HTR-8/SVneo (cell line): ENCODE measurements around the gene CYB5R3.
"Not testable (repeated sequence)": the region's sequence is repeated elsewhere in the genome, so short reads cannot be mapped to it uniquely, and the experiment has no call there.

ENCODE experiments used
- DNase-seq: peaks from one replicate; pipeline ENCODE4 v3.0.0; 2011; ENCODE audit warnings: low spot score, mixed read lengths; ENCODE audit not compliant: insufficient read length
- FAIRE-seq: peaks from 2 replicates; lab custom pipeline; 2011; peaks lifted over from hg19 to GRCh38; lab: Jason Lieb, UNC

The CYB5R3 gene

DNA sequence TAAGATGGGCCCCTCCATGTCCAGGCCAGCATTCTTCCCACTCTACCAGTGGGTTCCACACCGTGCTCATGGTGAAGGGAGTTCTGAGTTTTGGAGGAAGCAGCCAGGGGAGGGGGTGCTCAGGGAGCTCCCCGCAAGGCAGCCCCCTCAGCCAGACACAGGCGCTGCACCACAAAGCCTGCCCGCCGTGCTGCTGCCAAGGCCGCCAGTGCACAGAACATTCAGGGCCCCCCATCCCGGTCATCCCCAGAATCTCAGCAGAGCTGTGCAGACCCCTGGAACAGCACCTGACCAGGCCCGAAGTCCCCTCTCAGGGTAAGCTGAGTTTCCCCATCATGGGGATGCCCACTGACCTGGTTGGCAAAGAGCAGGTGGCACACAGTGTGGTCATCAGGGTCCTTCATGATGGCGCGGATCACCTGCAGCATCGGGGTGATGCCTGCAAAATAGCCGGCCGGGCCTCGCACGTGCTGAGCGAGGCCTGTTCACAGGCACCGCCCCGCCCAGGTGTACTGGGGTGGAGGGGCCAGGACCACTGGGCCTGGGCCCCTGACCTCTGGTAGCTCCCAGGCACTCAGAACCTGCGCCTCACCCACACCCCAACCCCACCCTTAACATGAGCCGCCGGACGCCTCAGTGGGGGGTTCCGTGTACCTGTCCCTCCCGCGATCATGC, 22.1 kb downstream of the CYB5R3 start:
- DNase-seq (no peak), FAIRE-seq (no peak)

GRCh38 chr22:42626431-42626830, 22.8 kb downstream of the CYB5R3 start:
- DNase-seq (no peak), FAIRE-seq (no peak)

GRCh38 chr22:42625416-42625815, 23.8 kb downstream of the CYB5R3 start:
- no peak for DNase-seq
- no peak for FAIRE-seq

DNA sequence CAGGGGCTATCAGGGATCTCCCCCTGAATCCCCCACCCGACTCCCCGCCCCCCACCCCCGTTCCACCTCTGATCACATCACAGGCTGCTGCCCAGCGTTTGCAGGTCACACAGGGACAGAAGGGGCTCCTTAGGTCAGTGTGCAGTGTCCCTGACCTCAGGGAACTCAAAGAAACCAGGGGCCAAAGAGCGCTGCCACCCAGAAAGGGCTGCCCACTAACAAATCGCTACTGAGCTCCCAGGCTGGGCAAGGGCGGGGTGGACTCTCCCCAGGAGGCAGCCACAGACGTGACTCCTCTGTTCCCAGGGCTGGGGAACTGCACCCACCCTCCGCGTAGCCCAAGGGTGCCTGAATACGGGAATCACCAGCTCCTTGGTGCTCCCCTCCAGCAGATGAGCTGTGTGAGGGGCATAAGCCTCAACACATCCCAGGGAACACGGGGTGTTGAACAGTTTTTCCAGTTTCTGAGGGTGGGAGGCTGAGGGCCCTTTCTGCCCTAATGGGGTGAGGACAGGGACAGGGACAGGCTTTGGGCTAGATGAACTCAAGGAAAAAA, 24.6 kb downstream of the CYB5R3 start:
- FAIRE-seq = no peak
- DNase-seq = no peak

DNA sequence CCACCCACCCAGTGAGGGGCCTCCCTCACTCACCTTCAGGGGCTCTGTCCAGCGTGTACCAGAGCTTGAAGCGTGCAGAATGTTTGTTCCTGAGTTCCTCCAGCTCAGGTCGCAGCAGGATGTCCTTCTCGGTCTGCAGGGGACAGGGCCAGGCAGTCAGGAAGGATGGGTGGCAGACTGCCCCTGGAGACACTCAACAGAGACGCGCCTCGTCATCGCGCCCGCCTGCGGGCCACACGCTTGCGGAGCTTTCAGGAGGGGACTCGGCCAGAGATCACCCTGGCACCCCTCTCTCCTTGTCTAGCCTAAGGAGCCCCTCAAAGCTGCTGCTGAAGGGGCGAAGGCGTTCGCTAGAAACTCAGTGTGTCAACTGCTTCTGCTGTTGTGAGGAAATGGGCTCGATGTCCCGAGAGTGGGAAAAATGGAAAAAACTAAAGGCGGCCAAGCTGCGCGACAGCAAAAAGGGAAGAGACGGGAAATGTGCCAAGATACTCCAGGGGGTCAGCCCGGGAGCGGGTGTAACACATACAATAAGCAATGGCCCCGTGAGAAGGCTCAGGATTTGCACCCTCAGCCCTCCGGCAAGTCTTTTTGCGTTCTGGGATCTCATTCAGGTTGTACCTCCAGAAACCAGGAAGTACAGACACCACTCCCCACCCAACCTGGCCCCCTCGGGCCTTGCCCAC, 25.3 kb downstream of the CYB5R3 start:
- FAIRE-seq (no peak), DNase-seq (no peak)

DNA sequence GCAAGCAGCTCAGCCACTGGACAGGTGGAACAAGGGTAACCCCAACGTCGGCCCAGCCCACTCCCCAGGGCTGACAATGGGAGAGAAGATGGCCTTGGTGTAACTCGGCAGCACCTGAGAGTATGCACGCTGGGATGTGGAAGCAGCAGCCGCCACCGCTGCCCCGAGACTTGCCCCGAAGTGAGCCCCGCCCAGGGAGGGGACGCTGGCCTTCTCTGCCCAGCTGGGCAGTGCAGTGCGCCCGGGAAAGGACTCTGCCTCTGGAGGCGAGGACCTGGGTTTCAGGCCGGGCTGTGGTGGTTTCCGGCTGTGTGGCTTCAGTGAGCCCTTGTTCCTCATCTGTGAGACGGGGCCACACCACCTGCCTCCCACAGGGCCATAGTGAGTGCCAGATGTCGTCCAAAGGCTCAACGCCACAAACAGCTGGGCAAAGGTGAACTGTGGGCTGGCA, 25.9 kb downstream of the CYB5R3 start:
- FAIRE-seq (no peak), DNase-seq (no peak)

DNA sequence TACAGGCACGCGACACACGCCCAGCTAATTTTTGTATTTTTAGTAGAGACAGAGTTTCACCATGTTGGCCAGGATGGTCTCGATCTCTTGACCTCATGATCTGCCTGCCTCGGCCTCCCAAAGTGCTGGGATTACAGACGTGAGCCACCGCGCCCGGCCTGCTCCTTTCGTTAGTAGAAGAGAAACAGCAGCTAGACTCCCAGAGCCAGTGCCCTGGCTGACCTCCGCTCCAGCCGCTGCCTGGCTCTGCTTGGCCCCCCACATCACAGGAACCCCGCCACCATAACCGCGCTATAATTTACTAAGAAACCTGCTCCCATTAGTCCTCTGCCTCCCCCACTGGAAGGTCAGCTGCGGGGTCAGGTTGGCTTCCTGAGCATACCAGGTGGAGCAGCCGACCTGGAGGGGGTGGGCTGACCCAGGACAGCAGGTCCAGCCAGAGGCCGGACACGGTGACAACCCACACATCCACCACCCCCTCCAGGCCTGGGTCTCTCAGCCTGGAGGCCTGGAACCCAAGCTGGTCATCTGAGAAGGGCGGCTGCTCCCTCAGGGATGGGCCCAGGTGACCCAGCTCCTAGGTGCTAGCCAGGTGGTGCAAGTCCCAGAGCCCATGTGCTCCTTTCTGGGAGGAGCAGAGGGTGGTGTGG, 27.0 kb downstream of the CYB5R3 start:
- no peak for FAIRE-seq

GRCh38 chr22:42621505-42622002, 27.6 kb downstream of the CYB5R3 start:
- peak; percentile 83 for FAIRE-seq
- peak; percentile 86 for DNase-seq

More for the DNA sequence above, 27.0 kb downstream of the CYB5R3 start:
- DNase-seq = no peak

DNA sequence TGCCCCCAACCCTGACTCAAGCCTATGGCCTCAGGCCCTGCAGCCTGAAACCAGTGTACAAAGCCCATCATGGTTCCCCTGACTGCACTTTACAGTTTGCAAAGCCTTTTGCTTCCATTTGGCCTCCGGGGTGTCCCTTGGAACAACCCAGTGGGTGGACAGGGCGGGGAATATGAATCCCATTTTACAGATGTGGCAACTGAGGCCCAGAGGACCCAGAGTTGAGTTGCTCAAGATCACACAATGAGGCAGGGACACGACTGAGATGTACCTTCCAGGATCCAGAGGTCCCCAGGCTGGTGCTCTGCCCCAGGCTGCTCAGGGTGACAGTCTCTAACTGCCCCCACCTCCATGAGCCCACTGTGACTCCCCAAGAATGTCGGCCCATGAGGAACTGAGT, 29.1 kb downstream of the CYB5R3 start:
- FAIRE-seq (no peak), DNase-seq (no peak)

DNA sequence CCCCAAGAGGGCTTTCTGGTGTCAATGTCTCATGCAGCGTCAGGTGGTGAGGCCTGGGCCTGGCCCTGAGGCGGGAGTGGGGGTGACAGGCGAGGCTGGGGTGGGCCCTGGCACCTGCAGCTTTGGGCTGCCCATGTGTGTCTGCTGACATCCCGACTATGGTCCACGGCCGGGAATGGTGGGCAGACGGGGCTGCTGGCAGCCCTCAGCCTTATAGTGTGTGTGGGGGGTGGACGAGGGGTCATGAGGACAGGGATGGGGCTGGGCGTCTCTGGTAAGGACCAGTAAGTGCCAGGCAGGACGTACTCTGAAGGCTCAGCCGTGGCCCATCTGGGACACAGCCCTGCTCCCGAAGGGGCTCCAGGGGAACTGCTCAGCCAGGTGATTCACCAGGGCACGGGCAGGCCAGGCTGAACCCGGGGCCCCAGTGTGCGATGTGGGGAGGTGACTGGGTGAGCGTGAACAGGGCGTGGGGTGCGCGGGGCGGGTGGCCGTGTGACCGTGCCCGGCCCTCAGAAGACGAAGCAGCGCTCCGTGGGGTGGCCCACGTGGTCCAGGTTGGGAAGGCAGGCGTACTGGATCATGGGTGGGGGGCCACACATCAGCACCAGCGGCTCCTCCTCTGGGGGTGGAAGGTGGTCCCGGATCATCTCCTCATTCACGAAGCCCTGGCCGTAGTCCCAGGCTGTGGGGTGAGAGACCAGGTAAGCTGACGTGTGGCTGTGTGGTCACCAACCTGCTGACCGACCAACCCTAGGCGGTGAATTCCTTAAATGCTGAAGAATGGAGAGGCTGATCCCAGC, 29.7 kb downstream of the CYB5R3 start:
- FAIRE-seq = no peak
- DNase-seq = no peak

DNA sequence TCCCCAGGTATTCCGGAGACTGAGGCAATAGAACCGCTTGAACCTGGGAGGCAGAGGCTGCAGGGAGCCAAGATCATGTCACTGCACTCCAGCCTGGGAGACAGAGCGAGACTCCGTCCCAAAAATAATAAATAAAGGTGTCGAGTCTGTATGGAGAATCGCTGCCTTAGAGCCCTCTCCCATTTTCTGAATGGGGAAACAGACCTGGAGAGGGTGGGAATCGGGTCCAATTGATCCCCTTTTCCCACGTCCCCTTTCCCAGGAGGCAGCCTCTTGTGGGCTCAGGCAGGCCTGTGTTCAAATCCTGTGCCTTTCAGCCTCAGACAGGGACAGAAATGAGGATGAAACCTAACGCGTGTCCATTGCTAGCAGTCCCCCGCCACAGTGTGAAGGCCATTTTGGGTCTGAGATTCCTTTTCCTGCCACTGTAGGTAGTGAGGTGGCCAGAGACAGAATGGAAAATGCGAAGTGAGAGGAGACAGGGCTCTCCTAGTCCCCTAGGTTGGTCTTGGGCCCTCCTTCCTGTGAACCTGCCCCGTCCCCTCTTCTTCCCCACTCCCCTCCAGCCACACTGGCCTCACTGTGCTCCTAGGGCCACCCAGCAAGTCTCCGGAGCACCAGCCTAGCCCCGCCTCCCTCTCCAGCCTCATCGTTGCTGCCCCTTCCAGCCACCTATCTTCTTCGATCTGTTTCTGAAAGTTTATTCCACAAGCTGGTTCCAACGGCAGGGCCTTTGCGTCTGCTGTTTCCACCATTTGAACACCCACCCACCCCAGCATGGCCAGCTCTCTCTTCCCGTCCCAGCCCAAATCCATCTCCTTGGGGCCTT, 31.8 kb downstream of the CYB5R3 start:
- DNase-seq (no peak), FAIRE-seq (no peak)

DNA sequence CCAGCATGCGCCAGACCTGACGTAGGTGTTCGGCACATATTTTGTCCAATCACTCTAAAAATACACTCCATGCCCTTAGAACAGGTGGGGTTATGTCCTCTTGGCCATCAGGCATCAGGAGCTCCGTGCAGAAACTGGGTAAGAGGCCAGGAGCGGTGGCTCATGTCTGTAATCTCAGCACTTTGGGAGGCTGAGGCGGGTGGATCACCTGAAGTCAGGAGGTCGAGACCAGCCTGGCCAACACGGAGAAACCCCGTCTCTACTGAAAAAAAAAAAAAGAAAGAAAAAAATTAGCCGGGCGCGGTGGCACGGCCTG, 33.4 kb downstream of the CYB5R3 start:
- not testable (repeated sequence) for DNase-seq, FAIRE-seq

DNA sequence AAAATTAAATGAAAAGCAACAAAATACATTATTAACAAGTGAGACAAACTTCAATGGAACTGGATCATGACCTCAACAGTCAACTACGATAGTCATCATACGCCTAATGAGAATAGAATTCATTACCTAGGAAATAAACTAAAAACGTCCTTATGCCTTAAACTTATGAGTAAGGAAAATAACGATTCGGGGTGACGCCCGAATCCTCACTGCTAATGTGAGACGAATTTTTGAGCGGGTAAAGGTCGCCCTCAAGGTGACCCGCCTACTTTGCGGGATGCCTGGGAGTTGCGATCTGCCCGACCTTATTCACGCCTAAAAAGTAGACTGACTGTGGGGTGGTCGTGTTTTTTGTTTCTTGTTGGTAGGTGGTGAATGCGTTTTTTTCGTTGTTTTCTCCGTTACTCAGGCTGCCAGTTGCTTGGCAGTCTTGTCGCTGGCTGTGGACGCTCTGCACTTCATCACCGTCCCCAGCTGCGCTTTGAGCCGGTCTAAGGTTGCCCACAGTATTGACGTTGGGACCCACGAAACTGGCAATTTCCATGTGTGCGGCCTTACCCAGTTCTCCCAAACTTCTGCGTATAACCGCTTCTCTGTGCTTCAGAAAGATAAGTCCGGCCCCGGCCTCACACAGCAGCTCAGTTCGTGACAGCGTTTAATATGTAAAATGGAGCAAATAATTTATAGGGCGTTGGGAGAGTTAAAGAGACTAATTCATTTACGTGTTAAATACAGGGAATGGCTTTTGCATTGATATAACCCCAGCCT, 33.9 kb downstream of the CYB5R3 start:
- FAIRE-seq = peak; percentile 86
- DNase-seq = peak; percentile 81

DNA sequence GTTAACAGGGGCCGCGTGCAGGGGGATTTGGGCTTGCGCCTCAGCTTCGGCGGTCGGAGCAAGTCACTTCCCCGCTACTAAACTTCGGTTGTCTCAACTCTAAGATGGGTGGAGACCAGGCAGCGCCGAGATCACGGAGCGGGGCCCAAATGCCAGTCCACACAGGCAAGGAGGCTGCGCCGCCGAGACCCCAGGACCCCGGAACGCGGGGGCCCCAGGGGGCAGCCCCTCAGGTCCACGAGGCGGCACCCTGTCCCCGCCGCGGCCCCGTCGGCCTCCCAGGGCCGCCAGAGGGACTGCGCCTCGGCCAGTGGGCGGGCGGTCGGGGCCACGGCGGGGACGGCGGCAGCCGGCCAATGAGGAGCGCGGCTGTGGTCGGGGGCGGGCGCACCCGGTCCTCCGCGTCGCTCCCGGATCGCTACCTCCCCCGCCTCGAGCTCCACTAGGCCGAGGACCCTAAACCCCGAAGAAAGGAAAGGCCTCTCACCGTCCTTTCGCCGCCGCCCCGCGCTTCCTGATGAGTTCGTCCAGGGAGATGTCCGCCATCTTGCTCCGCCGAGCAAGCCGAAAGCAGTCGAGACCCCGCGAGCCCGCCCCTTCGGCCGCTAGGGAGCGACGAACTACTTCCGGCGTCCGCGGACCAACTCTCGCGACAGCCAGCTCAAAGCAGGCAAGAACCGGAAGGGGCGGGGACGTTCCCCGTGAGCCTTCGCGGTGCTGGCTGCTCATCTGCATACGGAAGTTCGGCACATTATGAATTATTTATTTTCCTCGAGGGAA, 34.7 kb downstream of the CYB5R3 start, which contains the start of gene POLDIP3:
Gene POLDIP3, minus strand, starts transcription at position 572 of the 780 bp plus-strand sequence. Its CDS starts 26 bp downstream, at position 546.
- FAIRE-seq (peak; percentile 80), DNase-seq (peak; percentile 96)

GRCh38 chr22:42613872-42614301, 35.3 kb downstream of the CYB5R3 start:
- FAIRE-seq (no peak), DNase-seq (no peak)

DNA sequence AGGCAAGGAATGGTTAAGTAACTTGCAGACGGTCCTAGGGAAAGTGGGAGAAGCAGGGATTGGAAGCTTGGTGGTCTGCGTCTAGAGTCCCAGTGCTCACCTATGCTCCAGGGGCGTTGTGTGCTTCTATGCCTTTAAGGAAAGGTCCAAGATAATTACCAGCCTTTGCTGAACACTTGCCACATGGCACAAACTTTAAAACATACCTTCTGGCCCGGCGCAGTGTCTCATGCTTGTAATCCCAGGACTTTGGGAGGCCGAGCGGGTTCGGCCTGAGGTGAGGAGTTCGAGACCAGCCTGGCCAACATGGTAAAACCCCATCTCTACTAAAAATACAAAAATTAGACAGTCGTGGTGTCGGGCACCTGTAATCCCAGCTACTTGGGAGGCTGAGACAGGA, 36.9 kb downstream of the CYB5R3 start:
- FAIRE-seq (no peak), DNase-seq (no peak)

- FAIRE-seq (no peak), DNase-seq (no peak)
Measured at GRCh38 chr22:42611051-42611450, 38.1 kb downstream of the CYB5R3 start.

DNA sequence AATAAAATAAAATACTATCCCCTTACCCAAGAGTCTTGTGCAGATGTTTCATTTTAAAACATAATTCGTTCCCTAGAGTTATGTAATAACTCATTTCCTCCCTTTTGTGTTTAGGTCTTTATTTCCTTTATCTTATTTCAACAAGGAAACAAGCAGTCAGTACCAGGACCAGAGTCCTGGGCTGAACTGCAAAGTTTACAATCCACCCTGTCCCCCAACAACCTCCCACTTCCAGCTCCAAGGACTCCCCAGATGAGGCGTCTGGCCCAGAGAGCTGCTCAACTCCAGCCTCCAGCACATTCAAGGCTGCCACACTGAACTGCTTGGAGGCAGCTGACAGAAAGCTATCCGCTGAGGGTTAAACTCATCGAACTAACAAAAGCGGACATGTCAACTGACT, 39.0 kb downstream of the CYB5R3 start:
- DNase-seq (no peak), FAIRE-seq (no peak)
